Measurements from ENCODE around the gene DSG1. TPM values are rescaled to one million over a fixed set of nuclear protein-coding genes. Genes with fewer than 3 reads are reported as not detected.

The DSG1 gene
- total RNA-seq, 1 donor from 2014 or later, result not detected

GRCh38 chr18:31364190-31364589 is 46.2 kb downstream of the DSG1 start:
- Mint-ChIP-seq H3K4me3 (ENCODE audit: unreplicated experiment) (no peak overlapping the region), H3K9me3 (ENCODE audit: unreplicated experiment) (no peaks in the 10 kb centered on the region), H3K27ac (ENCODE audit: unreplicated experiment) (no peak overlapping the region), H3K36me3 (ENCODE audit: unreplicated experiment) (no peaks in the 10 kb centered on the region), H3K4me1 (ENCODE audit: unreplicated experiment) (no peaks in the 10 kb centered on the region), H3K27me3 (ENCODE audit: unreplicated experiment) (peaks cover 22% of the 10 kb centered on the region)
- TF ChIP-seq CTCF (IDR thresholded peaks at IDR 0.05), result no peak
- DNase-seq (ENCODE audit: extremely low spot score, unreplicated experiment), result no peak

- H3K36me3 Mint-ChIP-seq (ENCODE audit: unreplicated experiment), result no peaks in the 10 kb centered on the region
- no peaks in the 10 kb centered on the region for H3K4me1 Mint-ChIP-seq (ENCODE audit: unreplicated experiment)
- DNase-seq (ENCODE audit: extremely low spot score, unreplicated experiment), result no peak
- no peak overlapping the region for H3K4me3 Mint-ChIP-seq (ENCODE audit: unreplicated experiment)
- no peak for TF ChIP-seq CTCF (IDR thresholded peaks at IDR 0.05)
- H3K27me3 Mint-ChIP-seq (ENCODE audit: unreplicated experiment), result peaks cover 46% of the 10 kb centered on the region
- H3K27ac Mint-ChIP-seq (ENCODE audit: unreplicated experiment), result no peak overlapping the region
- no peaks in the 10 kb centered on the region for H3K9me3 Mint-ChIP-seq (ENCODE audit: unreplicated experiment)
Measured at GRCh38 chr18:31369478-31369877, 51.5 kb downstream of the DSG1 start.

GRCh38 chr18:31371989-31372388 is 54.0 kb downstream of the DSG1 start:
- no peaks in the 10 kb centered on the region for H3K4me1 Mint-ChIP-seq (ENCODE audit: unreplicated experiment)
- DNase-seq (ENCODE audit: extremely low spot score, unreplicated experiment), result no peak
- no peak for TF ChIP-seq CTCF (IDR thresholded peaks at IDR 0.05)
- no peaks in the 10 kb centered on the region for H3K36me3 Mint-ChIP-seq (ENCODE audit: unreplicated experiment)
- H3K27me3 Mint-ChIP-seq (ENCODE audit: unreplicated experiment), result peaks cover 56% of the 10 kb centered on the region
- H3K9me3 Mint-ChIP-seq (ENCODE audit: unreplicated experiment), result no peaks in the 10 kb centered on the region
- H3K27ac Mint-ChIP-seq (ENCODE audit: unreplicated experiment), result no peak overlapping the region
- H3K4me3 Mint-ChIP-seq (ENCODE audit: unreplicated experiment), result no peak overlapping the region

- no peaks in the 10 kb centered on the region for H3K36me3 Mint-ChIP-seq (ENCODE audit: unreplicated experiment)
- no peak overlapping the region for H3K27ac Mint-ChIP-seq (ENCODE audit: unreplicated experiment)
- H3K4me3 Mint-ChIP-seq (ENCODE audit: unreplicated experiment), result no peak overlapping the region
- no peak for TF ChIP-seq CTCF (IDR thresholded peaks at IDR 0.05)
- peaks cover 54% of the 10 kb centered on the region for H3K27me3 Mint-ChIP-seq (ENCODE audit: unreplicated experiment)
- DNase-seq (ENCODE audit: extremely low spot score, unreplicated experiment), result no peak
- no peaks in the 10 kb centered on the region for H3K9me3 Mint-ChIP-seq (ENCODE audit: unreplicated experiment)
- H3K4me1 Mint-ChIP-seq (ENCODE audit: unreplicated experiment), result no peaks in the 10 kb centered on the region
Measured at GRCh38 chr18:31373641-31374040, 55.7 kb downstream of the DSG1 start.

GRCh38 chr18:31376477-31376876 is 58.5 kb downstream of the DSG1 start, which contains the start of gene DSG4:
Gene DSG4, plus strand, starts transcription at chr18:31376777. Its CDS starts 135 bp downstream, at chr18:31376912.
- TF ChIP-seq CTCF (IDR thresholded peaks at IDR 0.05), result no peak
- H3K9me3 Mint-ChIP-seq (ENCODE audit: unreplicated experiment), result no peaks in the 10 kb centered on the region
- no peaks in the 10 kb centered on the region for H3K36me3 Mint-ChIP-seq (ENCODE audit: unreplicated experiment)
- peaks cover 57% of the 10 kb centered on the region for H3K27me3 Mint-ChIP-seq (ENCODE audit: unreplicated experiment)
- no peak for DNase-seq (ENCODE audit: extremely low spot score, unreplicated experiment)
- H3K4me1 Mint-ChIP-seq (ENCODE audit: unreplicated experiment), result peaks cover 2% of the 10 kb centered on the region
- H3K4me3 Mint-ChIP-seq (ENCODE audit: unreplicated experiment), result no peak within 1 kb of the TSS
- H3K27ac Mint-ChIP-seq (ENCODE audit: unreplicated experiment), result no peak within 1 kb of the TSS
